Suppressor macrophage (primary cell): ENCODE results near the gene CUX1.

Experiments
- DNase-seq, 4 experiments: peaks; one replicate each; pipeline ENCODE4 v3.0.0-alpha.2; 2020 to 2022

CUX1 gene

GRCh38 chr7:102190776-102191350 is 373.4 kb downstream of the CUX1 start:
- DNase-seq = no peak

GRCh38 chr7:102191556-102192379 is 374.3 kb downstream of the CUX1 start:
- DNase-seq = peak; percentile 47 to 78 (median 70)

GRCh38 chr7:102192790-102193189 is 375.4 kb downstream of the CUX1 start:
- peak in 2 of 4 experiments; percentile 6 to 28 for DNase-seq

- DNase-seq = no peak
Observed at GRCh38 chr7:102193806-102194205, 376.4 kb downstream of the CUX1 start.

- DNase-seq = no peak
Observed at GRCh38 chr7:102195361-102195760, 377.9 kb downstream of the CUX1 start.

GRCh38 chr7:102196028-102196427 is 378.6 kb downstream of the CUX1 start:
- no peak for DNase-seq

- DNase-seq = no peak
Observed at GRCh38 chr7:102197161-102197560, 379.7 kb downstream of the CUX1 start.

- no peak for DNase-seq
Observed at GRCh38 chr7:102197599-102197998, 380.2 kb downstream of the CUX1 start.

GRCh38 chr7:102198417-102198956 is 381.1 kb downstream of the CUX1 start:
- DNase-seq = no peak

GRCh38 chr7:102201576-102201975 is 384.1 kb downstream of the CUX1 start:
- DNase-seq = no peak

- DNase-seq = no peak
Observed at GRCh38 chr7:102202556-102202955, 385.1 kb downstream of the CUX1 start.

GRCh38 chr7:102203218-102203617 is 385.8 kb downstream of the CUX1 start:
- no peak for DNase-seq

GRCh38 chr7:102204212-102204611 is 386.8 kb downstream of the CUX1 start:
- no peak for DNase-seq

GRCh38 chr7:102205915-102206314 is 388.5 kb downstream of the CUX1 start:
- DNase-seq = no peak

GRCh38 chr7:102208826-102209225 is 391.4 kb downstream of the CUX1 start:
- no peak for DNase-seq

GRCh38 chr7:102210787-102211186 is 393.4 kb downstream of the CUX1 start:
- DNase-seq = no peak

GRCh38 chr7:102211590-102212550 is 394.4 kb downstream of the CUX1 start:
- no peak for DNase-seq

GRCh38 chr7:102214477-102215072 is 397.1 kb downstream of the CUX1 start:
- no peak for DNase-seq

GRCh38 chr7:102215256-102215655 is 397.8 kb downstream of the CUX1 start:
- no peak for DNase-seq

GRCh38 chr7:102215711-102216110 is 398.3 kb downstream of the CUX1 start:
- no peak for DNase-seq

GRCh38 chr7:102216573-102217314 is 399.3 kb downstream of the CUX1 start:
- DNase-seq = no peak
